GM19452 (cell line): Measurements from ENCODE around the gene PACRG.
"Not testable (repeated sequence)": the region's sequence is repeated elsewhere in the genome, so short reads cannot be mapped to it uniquely, and the experiment has no call there.

ENCODE experiments used
- ATAC-seq: cut with Tn5 transposase; IDR thresholded peaks from one replicate; pipeline ENCODE4 v1.9.1; 2021; ENCODE audit not compliant: unreplicated experiment

The PACRG gene

DNA sequence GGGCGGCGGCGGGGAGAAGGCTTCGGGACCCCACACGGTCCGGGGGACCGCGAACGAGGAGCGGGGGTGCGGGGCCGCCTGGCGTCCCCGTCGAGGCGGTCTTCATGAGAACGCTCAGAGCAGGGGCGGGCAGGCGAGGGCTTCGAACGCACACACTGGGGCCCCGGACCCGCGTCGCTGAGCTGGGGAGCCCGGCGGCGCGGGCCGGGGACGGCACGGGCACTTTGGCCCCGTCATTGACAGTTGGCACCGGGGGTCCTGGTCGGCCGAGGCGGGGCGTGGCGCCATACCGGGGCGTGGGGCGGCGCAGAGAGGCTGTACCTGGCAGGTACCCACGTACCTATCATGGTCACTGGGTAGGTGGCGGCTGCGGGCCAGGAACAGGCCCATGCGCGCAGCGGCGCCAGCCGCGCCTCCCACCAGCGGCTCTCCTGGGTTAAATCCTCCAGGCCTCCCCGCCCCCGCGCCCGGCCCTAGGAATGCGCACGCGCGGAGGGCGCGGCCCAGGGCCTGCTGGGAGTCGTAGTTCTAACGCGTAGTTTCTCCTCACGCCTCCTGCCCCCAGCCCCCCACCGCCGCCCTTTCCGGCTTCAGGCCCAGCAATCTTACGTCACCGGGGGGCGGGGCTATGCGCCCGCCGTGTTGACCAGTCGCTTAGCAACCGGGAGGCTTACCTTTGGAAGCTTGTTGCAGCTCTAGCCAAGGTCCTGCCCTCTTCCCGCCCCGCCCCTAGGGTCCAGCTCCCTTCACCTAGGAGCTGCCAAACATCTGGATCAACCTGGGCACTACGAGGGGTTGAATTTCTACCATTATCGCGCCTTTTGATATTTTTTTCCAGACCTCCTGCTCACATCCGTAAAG lies at the start of gene PACRG, which contains the start of gene PRKN:
Gene PACRG (plus strand): TSS at position 653 of the 861 bp plus-strand sequence.
Gene PRKN (minus strand): TSS at position 445 of the 861 bp plus-strand sequence.
- ATAC-seq = peak; percentile 97

GRCh38 chr6:162678896-162679295 lies 48.9 kb upstream of the PACRG start:
- ATAC-seq = not testable (repeated sequence)

- no peak for ATAC-seq
Measured at GRCh38 chr6:162679681-162680080, 48.1 kb upstream of the PACRG start.

GRCh38 chr6:162680367-162680766 lies 47.4 kb upstream of the PACRG start:
- ATAC-seq = no peak

- no peak for ATAC-seq
Measured at GRCh38 chr6:162680871-162681270, 46.9 kb upstream of the PACRG start.

DNA sequence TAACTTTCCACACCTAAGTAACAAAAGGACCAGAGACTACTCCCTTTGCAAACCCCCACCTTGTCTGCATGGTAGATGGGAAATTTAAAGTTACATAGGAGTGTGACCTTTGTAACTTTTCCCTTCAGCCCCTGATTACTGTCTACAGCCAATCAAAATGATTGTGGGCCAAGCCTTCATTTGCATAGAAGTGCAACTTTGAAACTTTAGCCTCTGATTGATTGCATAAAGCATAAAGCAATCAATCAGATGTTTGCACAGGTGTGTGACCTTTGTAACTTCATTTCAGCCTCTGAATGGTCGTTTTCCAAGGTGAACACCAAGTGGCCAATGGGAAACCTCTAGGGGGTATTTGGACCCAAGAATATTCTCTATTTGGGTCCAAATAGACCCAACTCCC lies 46.3 kb upstream of the PACRG start:
- ATAC-seq = no peak

DNA sequence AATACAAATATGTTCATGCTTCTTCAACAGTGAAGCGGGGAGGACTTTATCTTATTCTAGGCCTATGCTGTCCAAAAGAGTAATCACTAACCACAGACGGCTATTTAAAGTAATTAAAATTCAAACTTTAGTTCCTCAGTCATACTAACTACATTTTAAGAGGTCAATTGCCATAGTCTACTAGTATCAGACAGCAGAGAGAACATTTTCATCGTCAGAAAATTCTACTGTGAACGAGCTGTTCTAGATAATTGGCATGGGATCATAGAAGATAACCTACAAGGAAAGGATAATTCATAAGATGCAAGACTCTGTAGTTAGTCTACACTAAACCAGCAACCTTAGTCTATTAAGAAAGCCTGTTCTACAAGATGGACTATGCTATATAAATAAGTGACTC lies 44.6 kb upstream of the PACRG start:
- ATAC-seq = no peak

DNA sequence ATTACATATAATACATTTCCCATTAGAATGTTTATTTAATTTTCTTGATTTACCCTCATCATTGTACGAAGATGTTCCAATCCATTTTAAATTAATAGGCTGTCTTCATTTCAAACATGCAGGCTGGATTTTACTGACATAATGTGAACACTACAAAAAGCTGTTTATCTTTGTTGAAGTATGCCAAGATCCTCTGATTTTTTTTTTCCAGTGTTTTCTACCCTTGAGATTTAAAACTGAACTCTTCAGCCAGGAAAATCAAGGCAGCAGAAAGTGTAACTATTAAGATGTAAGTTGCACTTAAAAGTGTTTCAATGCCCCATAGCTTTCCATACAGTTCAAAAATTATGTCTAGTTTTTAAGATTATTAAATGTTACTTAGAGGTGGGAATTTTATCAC lies 43.7 kb upstream of the PACRG start:
- no peak for ATAC-seq

GRCh38 chr6:162684961-162685360 lies 42.8 kb upstream of the PACRG start:
- ATAC-seq = no peak

GRCh38 chr6:162685586-162685985 lies 42.2 kb upstream of the PACRG start:
- no peak for ATAC-seq

GRCh38 chr6:162688751-162689345 lies 38.9 kb upstream of the PACRG start:
- ATAC-seq = no peak

DNA sequence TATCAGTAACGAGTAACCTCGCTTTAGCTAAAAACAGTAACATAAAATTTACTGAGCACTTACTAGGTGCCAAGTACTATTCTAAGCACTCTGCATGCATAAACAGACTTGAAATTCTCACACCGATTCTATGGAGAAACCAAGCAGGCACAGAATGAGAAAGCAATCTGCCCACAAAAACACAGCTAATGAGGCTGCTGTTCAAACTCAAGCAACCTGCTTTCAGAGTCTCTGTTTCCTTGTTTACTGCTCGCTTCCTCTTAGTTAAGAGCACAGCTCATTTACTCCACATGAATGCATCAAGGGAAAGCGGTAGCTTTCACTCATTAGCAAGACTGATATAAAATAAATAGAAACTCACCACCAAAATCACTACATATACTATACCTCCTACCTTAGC lies 37.6 kb upstream of the PACRG start:
- ATAC-seq = no peak

DNA sequence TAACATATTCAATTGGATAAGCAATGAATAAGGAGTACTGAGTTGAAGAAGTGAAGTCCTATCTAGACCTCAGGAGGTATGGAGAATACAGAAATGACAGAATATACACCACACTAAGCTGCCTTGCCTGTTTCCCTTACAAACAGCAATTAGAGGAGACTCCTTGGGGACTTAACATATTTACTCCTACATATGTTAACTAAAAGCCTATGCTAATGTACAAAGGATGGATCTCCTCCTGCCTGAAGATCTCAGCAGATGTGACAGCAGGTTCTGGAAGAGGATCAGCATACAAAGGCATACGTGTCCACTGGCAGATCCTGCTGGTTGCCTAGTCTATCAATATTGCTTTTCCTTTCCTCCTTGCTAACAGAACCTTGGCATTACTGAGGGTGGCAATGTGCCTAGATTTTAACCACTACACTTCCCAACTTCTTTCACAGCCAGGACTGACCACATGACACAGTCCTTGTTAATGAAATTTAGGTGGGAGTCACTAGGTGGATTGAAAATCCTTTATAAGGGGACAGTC lies 29.8 kb upstream of the PACRG start:
- ATAC-seq = no peak

DNA sequence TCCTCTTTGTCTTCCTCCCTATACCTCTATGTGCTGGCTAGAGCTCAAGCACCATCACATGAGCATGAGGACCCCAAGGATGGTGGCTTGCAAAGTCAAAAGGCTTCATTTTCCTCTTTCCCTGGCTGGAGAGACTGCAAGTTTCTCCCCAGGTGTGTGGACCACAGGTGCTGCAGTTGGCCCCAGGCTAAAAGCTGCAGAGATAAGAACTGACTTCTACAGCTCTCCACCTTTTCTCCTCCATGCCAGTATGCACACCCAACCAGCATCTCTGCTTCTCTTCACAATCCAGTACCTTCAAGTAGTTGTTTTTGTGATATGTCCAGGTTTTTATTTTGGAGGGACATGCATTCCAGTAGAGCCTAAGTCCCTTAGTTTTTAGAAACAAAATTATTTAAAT lies 29.3 kb upstream of the PACRG start:
- ATAC-seq = no peak

DNA sequence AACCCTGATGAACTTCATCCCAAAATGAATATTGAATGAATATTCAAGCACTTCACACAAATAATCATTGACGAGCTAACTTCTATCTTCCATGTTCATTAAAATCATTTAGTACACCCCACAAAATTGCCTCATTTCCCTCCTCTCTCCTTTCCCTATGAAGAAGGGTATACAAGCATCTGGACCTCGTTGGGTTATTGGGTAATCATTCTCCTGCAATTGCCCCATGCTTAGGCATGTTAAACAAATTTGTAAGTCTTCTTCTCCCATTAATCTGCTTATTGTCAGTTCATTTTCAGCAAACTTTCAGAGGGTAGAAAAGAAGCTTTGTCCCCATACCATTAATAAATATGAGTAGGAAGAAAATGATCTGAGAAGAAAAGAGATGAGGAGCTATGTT lies 27.8 kb upstream of the PACRG start:
- no peak for ATAC-seq

GRCh38 chr6:162700966-162701365 lies 26.8 kb upstream of the PACRG start:
- no peak for ATAC-seq

GRCh38 chr6:162701551-162701950 lies 26.2 kb upstream of the PACRG start:
- no peak for ATAC-seq

DNA sequence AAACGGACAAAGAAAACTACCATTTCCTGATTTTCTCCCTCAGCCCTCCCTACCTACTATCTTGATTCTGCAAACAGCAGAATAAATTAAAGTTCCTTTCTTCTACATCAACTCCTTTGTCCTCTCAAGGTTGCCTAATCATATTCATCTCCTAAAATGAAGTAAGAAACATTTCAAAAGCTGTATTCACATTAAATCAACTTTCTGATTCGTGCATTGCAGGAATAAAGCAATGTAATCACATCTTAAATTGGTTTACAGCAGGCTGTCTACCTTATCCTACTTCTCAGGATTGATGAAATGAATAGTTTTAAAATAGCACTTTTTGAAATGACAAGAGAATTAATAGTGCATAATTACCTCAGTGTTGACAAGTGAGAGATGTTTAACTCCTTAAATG lies 25.3 kb upstream of the PACRG start:
- no peak for ATAC-seq

- no peak for ATAC-seq
Measured at GRCh38 chr6:162704001-162704400, 23.8 kb upstream of the PACRG start.

DNA sequence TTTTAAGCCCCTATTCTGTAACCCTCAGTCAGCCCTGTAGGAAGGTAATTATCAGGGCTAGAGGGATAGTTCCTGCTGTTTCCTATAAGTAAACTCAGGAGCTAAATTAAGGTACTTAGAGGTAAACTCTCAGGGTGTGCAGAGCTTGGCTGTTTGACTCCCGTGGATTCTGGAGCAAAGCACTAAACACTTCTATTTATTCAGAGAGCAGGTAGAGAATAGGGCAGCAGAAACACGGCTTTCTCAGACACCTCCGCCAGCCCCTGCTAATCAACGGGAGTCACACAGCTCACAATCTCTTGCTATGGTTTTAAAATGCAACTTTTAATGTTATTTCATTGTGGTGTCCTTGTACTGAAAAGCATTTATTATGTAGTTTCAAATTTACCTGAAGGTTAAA lies 22.0 kb upstream of the PACRG start:
- no peak for ATAC-seq

DNA sequence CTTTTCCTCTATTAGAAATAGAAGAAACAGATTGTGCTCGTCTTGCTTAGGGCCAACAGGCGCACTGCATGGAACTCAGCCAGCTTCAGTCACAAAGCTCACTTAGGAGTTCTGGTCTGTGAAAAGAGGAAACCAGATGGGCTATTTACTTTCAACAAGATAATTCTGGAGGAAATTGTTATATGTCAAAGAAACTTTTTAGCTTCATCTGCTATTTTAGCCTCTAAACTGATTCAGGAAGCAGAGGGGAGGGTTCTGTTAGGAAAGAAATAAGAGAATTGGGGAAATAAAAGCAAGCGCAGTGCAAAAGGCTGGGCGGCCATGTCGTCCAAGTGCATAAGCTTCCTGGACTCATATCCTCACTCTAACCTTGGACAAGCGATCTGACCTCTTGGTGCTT lies 21.5 kb upstream of the PACRG start:
- ATAC-seq = no peak

GRCh38 chr6:162708971-162709370 lies 18.8 kb upstream of the PACRG start:
- no peak for ATAC-seq
